Activated CD8-positive, alpha-beta T cell treated with anti-CD3 and anti-CD28 coated beads, Interleukin-2, amount 10 ng/mL, durations not matched to agents 7 days and 5 days (primary cell): Measurements from ENCODE around the gene PCSK2. TPM values are rescaled to one million over a fixed set of nuclear protein-coding genes. Genes with fewer than 3 reads are reported as not detected.

Experiments
- ATAC-seq: fragments of 150-1000 bp; cut with Tn5 transposase; one replicate; pipeline ENCODE4 v1.10.0; 2021; ENCODE audit warnings: moderate library complexity
- CTCF ChIA-PET: fragments of 350-600 bp; sonication (Branson Sonifier 250); formaldehyde crosslinking; loops from one replicate; lab custom pipeline; 2021; ENCODE audit warnings: antibody characterized with exemption; lab: Charles Lee
- POLR2A ChIA-PET: fragments of 350-600 bp; sonication (Branson Sonifier 250); formaldehyde crosslinking; loops from one replicate; lab custom pipeline; 2021; ENCODE audit warnings: antibody characterized with exemption; lab: Charles Lee
- DNase-seq: peaks from one replicate; pipeline ENCODE4 v3.0.0-alpha.2; 2020
- H3K27ac Mint-ChIP-seq: one replicate; pipeline ENCODE4 v1.8.0; 2021; ENCODE audit warnings: mild to moderate bottlenecking, mixed read lengths
- H3K27me3 Mint-ChIP-seq: one replicate; pipeline ENCODE4 v1.8.0; 2021; ENCODE audit warnings: low read depth, mixed read lengths
- H3K36me3 Mint-ChIP-seq: one replicate; pipeline ENCODE4 v1.8.0; 2021; ENCODE audit warnings: low read depth, mixed read lengths
- H3K4me1 Mint-ChIP-seq: one replicate; pipeline ENCODE4 v1.8.0; 2021; ENCODE audit warnings: low read depth, mixed read lengths
- H3K4me3 Mint-ChIP-seq: one replicate; pipeline ENCODE4 v1.8.0; 2021; ENCODE audit warnings: mild to moderate bottlenecking, mixed read lengths
- H3K9me3 Mint-ChIP-seq: one replicate; pipeline ENCODE4 v1.8.0; 2022; ENCODE audit warnings: mixed read lengths; ENCODE audit not compliant: insufficient read depth
- total RNA-seq, 2 experiments: library from RNA; stranded (reverse); gene quantifications; one replicate each; pipeline ENCODE4 v1.2.3, GENCODE V29; 2021

Gene PCSK2
- total RNA-seq, 2 experiments from 2014 or later: not detected

DNA sequence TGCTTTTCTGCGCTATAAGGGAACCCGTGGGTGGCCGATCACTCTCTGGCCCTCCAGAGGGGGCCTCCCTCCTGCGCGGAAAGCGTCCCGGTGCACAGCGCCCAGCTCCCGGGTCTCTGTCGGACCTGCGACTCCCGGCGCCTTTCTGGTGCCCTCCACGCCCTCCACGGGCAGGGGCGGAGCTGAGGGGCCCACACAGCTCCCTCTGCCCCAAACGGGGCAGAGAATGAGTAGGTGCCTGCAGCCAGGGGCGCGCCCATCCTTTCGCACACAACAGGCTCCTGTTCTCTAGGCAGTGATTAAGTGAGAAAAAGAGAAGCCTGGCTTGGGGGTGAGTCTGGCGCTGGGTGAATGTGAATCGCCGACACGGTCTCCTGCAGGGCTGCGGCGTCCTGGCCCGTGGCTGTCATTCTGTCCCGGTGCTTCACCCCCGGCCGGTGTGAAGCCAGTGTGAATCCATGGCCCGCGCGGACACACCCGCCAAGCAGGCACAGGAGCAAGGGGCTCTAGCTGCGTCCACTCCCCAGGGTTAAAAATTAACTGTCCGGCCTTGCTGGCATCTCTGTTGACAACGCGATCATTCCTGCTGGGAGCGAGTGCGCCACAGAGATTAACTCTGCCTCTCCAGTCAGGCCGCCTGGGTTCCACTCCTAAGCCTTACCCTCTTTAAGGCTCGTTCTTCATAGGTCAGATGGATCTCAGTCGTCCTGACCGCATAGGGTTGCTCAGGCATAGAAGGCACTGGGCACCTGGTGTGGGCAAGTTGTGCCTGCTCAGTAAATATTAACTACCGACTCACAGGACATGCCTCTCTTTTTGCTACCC lies 88.8 kb downstream of the PCSK2 start:
- H3K4me1 Mint-ChIP-seq: no peaks in the 10 kb centered on the region
- CTCF ChIA-PET: no interaction called here
- H3K27ac Mint-ChIP-seq: no peak overlapping the region
- POLR2A ChIA-PET: no interaction called here
- no peak overlapping the region for H3K4me3 Mint-ChIP-seq
- peaks cover 21% of the 10 kb centered on the region for H3K27me3 Mint-ChIP-seq
- DNase-seq (no peak), ATAC-seq (no peak)
- no peaks in the 10 kb centered on the region for H3K36me3 Mint-ChIP-seq
- no peaks in the 10 kb centered on the region for H3K9me3 Mint-ChIP-seq

DNA sequence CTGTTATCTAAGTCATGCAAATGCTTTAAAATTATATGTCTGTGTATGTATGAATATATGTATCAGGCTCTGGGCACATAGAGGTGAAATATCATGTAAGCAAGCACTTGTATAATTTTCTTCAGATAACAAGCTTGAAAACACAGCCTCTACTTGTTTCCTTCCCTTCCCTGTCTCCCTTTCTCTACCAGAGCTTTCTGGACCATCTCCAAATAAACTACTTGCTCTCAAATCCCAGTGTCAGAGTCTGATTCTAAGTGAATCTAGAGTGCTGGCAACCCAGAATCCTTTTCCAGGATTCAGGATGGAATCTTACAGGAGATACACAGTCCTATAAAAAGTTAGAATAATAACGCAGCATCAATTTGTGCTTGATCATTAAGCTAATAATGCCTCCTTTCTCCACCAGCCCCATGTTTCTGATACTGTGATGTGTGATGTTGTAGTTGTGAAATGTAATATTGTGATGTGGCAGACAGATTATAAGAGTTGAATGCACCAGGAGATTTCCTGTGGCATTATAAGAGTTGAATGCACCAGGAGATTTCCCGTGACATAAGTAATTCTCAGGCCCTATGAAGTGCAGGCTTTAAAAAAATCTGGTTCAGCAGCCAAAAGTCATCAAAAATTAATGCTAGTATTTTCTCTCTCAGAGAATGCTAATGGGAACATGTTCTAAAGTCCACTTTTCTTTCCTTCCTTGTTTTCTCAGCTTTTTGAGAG lies 89.6 kb downstream of the PCSK2 start:
- H3K27me3 Mint-ChIP-seq: peaks cover 21% of the 10 kb centered on the region
- no peak for DNase-seq
- no peak overlapping the region for H3K4me3 Mint-ChIP-seq
- no peaks in the 10 kb centered on the region for H3K9me3 Mint-ChIP-seq
- no peak overlapping the region for H3K27ac Mint-ChIP-seq
- ChIA-PET CTCF (no interaction called here), POLR2A (no interaction called here)
- no peaks in the 10 kb centered on the region for H3K36me3 Mint-ChIP-seq
- no peak for ATAC-seq
- H3K4me1 Mint-ChIP-seq: no peaks in the 10 kb centered on the region

- H3K27me3 Mint-ChIP-seq: peaks cover 21% of the 10 kb centered on the region
- CTCF ChIA-PET: no interaction called here
- H3K9me3 Mint-ChIP-seq: no peaks in the 10 kb centered on the region
- DNase-seq (no peak), ATAC-seq (no peak)
- POLR2A ChIA-PET: no interaction called here
- no peaks in the 10 kb centered on the region for H3K36me3 Mint-ChIP-seq
- H3K4me3 Mint-ChIP-seq: no peak overlapping the region
- no peaks in the 10 kb centered on the region for H3K4me1 Mint-ChIP-seq
- H3K27ac Mint-ChIP-seq: no peak overlapping the region
These were observed 90.5 kb downstream of the PCSK2 start for GRCh38 chr20:17317341-17317740.

DNA sequence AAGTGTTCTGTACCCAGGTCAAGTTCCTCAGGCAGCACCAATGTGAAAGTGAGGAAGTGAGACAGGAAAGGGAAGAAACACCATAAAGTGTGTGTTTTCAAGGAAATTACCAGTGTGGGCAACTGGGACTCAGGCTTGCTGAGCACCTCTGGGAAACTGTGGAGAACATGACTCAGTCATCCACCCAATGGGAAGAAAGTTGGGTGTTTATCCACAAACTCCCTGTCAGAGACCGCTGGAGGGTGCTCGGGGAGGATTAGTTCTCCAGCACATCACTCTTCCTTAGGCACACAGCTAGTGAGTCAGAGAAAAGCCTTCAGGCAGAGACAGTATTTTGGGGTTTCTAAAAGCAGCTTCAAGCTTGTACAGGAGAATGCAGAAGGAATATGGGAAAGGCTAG lies 93.6 kb downstream of the PCSK2 start:
- no peaks in the 10 kb centered on the region for H3K9me3 Mint-ChIP-seq
- H3K4me3 Mint-ChIP-seq: no peak overlapping the region
- H3K27me3 Mint-ChIP-seq: peaks cover 13% of the 10 kb centered on the region
- CTCF ChIA-PET: no interaction called here
- no peak overlapping the region for H3K27ac Mint-ChIP-seq
- POLR2A ChIA-PET: no interaction called here
- no peaks in the 10 kb centered on the region for H3K36me3 Mint-ChIP-seq
- H3K4me1 Mint-ChIP-seq: no peaks in the 10 kb centered on the region
- DNase-seq: no peak
- ATAC-seq: no peak

DNA sequence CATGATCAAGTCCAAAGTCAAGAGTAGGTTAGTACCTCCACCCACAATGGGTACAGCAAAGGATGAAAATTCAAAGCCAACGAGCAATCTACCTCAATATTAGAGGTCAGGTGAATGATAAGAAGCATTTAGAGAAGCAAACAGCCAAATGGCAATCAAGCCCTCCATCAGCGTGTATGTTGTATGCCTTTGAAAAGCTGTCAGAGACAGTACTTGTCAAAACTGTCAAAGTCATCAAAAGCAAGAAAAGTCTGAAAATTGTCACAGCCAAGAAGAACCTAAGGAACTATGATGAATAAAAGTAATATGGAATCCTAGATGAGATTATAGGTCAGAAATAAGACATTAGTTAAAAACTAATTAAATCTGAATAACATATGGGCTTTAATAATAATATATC lies 99.3 kb downstream of the PCSK2 start:
- CTCF ChIA-PET: no interaction called here
- POLR2A ChIA-PET: no interaction called here
- H3K27ac Mint-ChIP-seq: no peak overlapping the region
- H3K4me3 Mint-ChIP-seq: no peak overlapping the region
- no peaks in the 10 kb centered on the region for H3K36me3 Mint-ChIP-seq
- ATAC-seq: no peak
- peaks cover 13% of the 10 kb centered on the region for H3K27me3 Mint-ChIP-seq
- H3K4me1 Mint-ChIP-seq: no peaks in the 10 kb centered on the region
- DNase-seq: no peak
- H3K9me3 Mint-ChIP-seq: no peaks in the 10 kb centered on the region

GRCh38 chr20:17327185-17328148 lies 100.6 kb downstream of the PCSK2 start:
- Mint-ChIP-seq H3K4me1 (no peaks in the 10 kb centered on the region), H3K4me3 (no peak overlapping the region), H3K27ac (no peak overlapping the region), H3K9me3 (no peaks in the 10 kb centered on the region), H3K27me3 (peaks cover 13% of the 10 kb centered on the region), H3K36me3 (no peaks in the 10 kb centered on the region)
- ChIA-PET POLR2A (no interaction called here), CTCF (no interaction called here)
- DNase-seq (no peak), ATAC-seq (no peak)

DNA sequence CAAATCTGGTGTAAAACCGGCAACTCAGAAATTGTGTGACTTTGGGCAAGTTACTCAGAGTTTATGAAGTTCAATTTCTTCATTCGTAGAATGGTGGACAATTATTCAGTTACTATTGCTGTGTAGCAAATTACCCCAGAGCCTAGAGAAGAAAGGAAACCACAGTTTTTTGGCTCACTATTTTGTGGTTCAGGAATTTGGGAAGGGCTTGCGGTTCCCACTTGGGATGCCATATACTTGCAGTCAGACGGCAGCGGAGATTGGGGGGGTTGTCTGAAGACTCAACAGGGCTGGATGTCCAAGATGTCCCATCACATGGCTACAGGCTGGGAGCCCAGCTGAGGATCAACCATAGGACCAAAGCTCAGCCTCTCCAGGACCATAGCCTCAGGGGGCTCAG lies 108.1 kb downstream of the PCSK2 start:
- H3K4me1 Mint-ChIP-seq: no peaks in the 10 kb centered on the region

DNA sequence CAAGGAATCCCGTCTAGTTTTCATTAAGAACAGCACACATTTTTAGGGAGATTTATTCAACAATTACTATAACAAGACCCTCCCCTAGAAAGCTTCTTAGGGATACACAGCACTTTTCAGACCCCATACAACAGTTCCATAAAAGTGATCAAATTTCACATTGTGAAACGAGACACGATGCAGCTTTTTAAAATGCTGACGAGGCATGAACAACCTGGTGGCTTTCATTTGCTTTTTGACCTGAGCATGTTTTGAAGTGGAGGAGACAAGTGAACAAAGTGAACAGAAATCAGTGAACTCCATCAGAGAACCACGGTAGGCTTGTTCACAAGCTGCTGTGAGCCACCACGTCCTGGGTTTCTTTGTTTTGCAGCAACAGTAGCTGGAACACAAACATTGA lies 112.2 kb downstream of the PCSK2 start:
- Mint-ChIP-seq H3K4me1 (no peaks in the 10 kb centered on the region), H3K36me3 (no peaks in the 10 kb centered on the region), H3K27me3 (no peaks in the 10 kb centered on the region), H3K4me3 (no peak overlapping the region), H3K27ac (no peak overlapping the region), H3K9me3 (no peaks in the 10 kb centered on the region)
- DNase-seq (no peak), ATAC-seq (no peak)
- CTCF ChIA-PET: no interaction called here
- POLR2A ChIA-PET: no interaction called here

More for the DNA sequence above, 108.1 kb downstream of the PCSK2 start:
- ATAC-seq (no peak), DNase-seq (no peak)
- CTCF ChIA-PET: no interaction called here
- Mint-ChIP-seq H3K4me3 (no peak overlapping the region), H3K9me3 (no peaks in the 10 kb centered on the region), H3K27me3 (no peaks in the 10 kb centered on the region), H3K36me3 (no peaks in the 10 kb centered on the region), H3K27ac (no peak overlapping the region)
- POLR2A ChIA-PET: no interaction called here

- CTCF ChIA-PET: no interaction called here
These were observed 116.3 kb downstream of the PCSK2 start for GRCh38 chr20:17343091-17343490.

GRCh38 chr20:17343656-17344452 lies 117.0 kb downstream of the PCSK2 start:
- POLR2A ChIA-PET: no interaction called here
- Mint-ChIP-seq H3K27ac (no peak overlapping the region), H3K4me3 (no peak overlapping the region), H3K4me1 (no peaks in the 10 kb centered on the region), H3K9me3 (no peaks in the 10 kb centered on the region), H3K36me3 (no peaks in the 10 kb centered on the region), H3K27me3 (no peaks in the 10 kb centered on the region)
- CTCF ChIA-PET: no interaction called here
- DNase-seq (no peak), ATAC-seq (no peak)

More at GRCh38 chr20:17343091-17343490, 116.3 kb downstream of the PCSK2 start:
- no peak for ATAC-seq
- Mint-ChIP-seq H3K4me1 (no peaks in the 10 kb centered on the region), H3K9me3 (no peaks in the 10 kb centered on the region), H3K36me3 (no peaks in the 10 kb centered on the region), H3K4me3 (no peak overlapping the region), H3K27ac (no peak overlapping the region), H3K27me3 (no peaks in the 10 kb centered on the region)
- POLR2A ChIA-PET: no interaction called here
- DNase-seq: no peak

DNA sequence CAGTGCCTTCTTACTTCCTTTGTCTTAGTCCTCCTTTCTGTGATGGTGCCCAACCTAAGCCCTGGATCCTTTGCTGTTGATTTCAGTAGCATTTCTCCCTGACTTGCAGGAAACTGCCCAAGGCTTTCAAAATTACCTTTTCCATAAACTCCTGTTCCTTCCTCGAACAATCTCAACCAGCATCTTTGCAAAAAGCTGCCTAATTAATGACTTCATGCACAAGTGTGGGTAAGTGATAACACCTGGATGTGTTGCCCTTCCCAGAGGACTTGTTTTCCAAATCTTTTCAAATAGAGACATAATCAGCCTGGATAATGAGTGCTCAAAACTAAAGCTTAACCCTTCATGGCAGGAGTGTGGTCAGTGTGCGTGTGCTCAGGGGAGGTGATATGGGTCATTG lies 118.0 kb downstream of the PCSK2 start:
- no peaks in the 10 kb centered on the region for H3K9me3 Mint-ChIP-seq
- H3K4me3 Mint-ChIP-seq: no peak overlapping the region
- no peaks in the 10 kb centered on the region for H3K4me1 Mint-ChIP-seq
- no peaks in the 10 kb centered on the region for H3K36me3 Mint-ChIP-seq
- no peak overlapping the region for H3K27ac Mint-ChIP-seq
- no peak for DNase-seq
- no peak for ATAC-seq
- H3K27me3 Mint-ChIP-seq: no peaks in the 10 kb centered on the region
- ChIA-PET CTCF (no interaction called here), POLR2A (no interaction called here)
